Measurements from ENCODE around the gene GINS1. TPM values are rescaled to one million over a fixed set of nuclear protein-coding genes. Genes with fewer than 3 reads are reported as not detected.
A peak's percentile ranks its signal among the peaks of the same experiment; 100 is the strongest.
"Not testable (repeated sequence)": the region's sequence is repeated elsewhere in the genome, so short reads cannot be mapped to it uniquely, and the experiment has no call there.

GINS1 gene
- total RNA-seq, 1 donor from 2014 or later: 3.4 TPM

GRCh38 chr20:25453035-25453810, 45.8 kb downstream of the GINS1 start:
- peak; percentile 14 to 49 for DNase-seq (ENCODE audit: low read depth in 2 of 2)

- no peak for DNase-seq (ENCODE audit: low read depth in 2 of 2)
Observed at GRCh38 chr20:25454153-25454900, 46.9 kb downstream of the GINS1 start.

- no peak for DNase-seq (ENCODE audit: low read depth in 2 of 2)
Observed at GRCh38 chr20:25457886-25458680, 50.6 kb downstream of the GINS1 start.

GRCh38 chr20:25459111-25459830, 51.8 kb downstream of the GINS1 start:
- no peak for DNase-seq (ENCODE audit: low read depth in 2 of 2)

GRCh38 chr20:25459916-25460535, 52.6 kb downstream of the GINS1 start:
- DNase-seq (ENCODE audit: low read depth in 2 of 2): no peak

GRCh38 chr20:25460566-25461280, 53.2 kb downstream of the GINS1 start:
- DNase-seq (ENCODE audit: low read depth in 2 of 2): no peak

GRCh38 chr20:25461281-25461650, 53.8 kb downstream of the GINS1 start:
- no peak for DNase-seq (ENCODE audit: low read depth in 2 of 2)

GRCh38 chr20:25461786-25462545, 54.5 kb downstream of the GINS1 start:
- DNase-seq (ENCODE audit: low read depth in 2 of 2): no peak

- no peak for DNase-seq (ENCODE audit: low read depth in 2 of 2)
Observed at GRCh38 chr20:25464501-25465242, 57.2 kb downstream of the GINS1 start.

GRCh38 chr20:25465243-25466135, 58.0 kb downstream of the GINS1 start:
- no peak for DNase-seq (ENCODE audit: low read depth in 2 of 2)

- no peak for DNase-seq (ENCODE audit: low read depth in 2 of 2)
Observed at GRCh38 chr20:25466846-25467245, 59.4 kb downstream of the GINS1 start.

GRCh38 chr20:25467441-25467840, 60.0 kb downstream of the GINS1 start:
- DNase-seq (ENCODE audit: low read depth in 2 of 2): no peak

GRCh38 chr20:25468126-25469075, 60.9 kb downstream of the GINS1 start:
- DNase-seq (ENCODE audit: low read depth in 2 of 2): no peak

- DNase-seq (ENCODE audit: low read depth in 2 of 2): no peak
Observed at GRCh38 chr20:25469558-25469957, 62.1 kb downstream of the GINS1 start.

GRCh38 chr20:25470045-25470444, 62.6 kb downstream of the GINS1 start:
- DNase-seq (ENCODE audit: low read depth in 2 of 2): peak; percentile 45 to 46

GRCh38 chr20:25471020-25471419, 63.5 kb downstream of the GINS1 start:
- DNase-seq (ENCODE audit: low read depth in 2 of 2): no peak

GRCh38 chr20:25473297-25473696, 65.8 kb downstream of the GINS1 start:
- DNase-seq (ENCODE audit: low read depth in 2 of 2): not testable (repeated sequence)
